Kidney tubule cell (primary cell): ENCODE results near the gene CLMN.

Experiments used
- DNase-seq: peaks from one replicate; pipeline ENCODE4 v3.0.0-alpha.2; 2018; ENCODE audit warnings: low spot score

The CLMN gene

DNA sequence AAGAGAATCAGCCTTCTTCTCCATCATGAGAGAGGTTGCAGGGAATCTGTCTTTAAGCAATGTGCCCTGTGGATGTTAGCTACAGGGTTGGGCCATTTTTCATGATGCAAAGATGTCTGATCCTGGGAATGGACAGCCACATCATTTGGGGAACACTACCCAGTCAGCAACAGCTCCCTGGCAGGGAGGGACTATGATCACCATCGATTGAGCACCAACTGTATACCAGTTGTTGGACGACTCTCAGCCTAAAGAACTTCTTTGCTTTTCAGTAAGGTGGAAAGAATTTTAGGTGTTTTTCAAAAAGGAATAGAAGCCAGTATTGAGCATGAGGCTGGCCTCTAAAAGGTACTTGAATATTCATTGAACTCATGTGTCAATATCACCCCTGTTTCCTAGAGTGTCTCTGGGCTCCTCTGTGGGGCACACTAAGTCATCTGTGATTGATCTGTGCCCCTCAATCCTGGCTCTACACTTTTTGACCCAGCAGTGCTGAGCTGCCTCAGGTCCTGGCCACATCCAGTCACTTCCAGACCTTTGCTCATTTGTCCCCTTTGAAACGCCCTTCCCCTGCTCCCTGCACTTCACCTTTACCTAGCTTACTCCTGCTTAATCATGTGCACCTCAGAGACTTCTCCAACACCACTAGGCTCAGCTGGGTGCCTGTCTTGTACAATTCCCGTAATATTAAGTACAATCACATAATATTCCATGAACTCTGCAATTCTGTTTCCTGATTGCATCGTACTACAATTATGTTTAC lies 2.2 kb upstream of the CLMN start:
- DNase-seq, result no peak

DNA sequence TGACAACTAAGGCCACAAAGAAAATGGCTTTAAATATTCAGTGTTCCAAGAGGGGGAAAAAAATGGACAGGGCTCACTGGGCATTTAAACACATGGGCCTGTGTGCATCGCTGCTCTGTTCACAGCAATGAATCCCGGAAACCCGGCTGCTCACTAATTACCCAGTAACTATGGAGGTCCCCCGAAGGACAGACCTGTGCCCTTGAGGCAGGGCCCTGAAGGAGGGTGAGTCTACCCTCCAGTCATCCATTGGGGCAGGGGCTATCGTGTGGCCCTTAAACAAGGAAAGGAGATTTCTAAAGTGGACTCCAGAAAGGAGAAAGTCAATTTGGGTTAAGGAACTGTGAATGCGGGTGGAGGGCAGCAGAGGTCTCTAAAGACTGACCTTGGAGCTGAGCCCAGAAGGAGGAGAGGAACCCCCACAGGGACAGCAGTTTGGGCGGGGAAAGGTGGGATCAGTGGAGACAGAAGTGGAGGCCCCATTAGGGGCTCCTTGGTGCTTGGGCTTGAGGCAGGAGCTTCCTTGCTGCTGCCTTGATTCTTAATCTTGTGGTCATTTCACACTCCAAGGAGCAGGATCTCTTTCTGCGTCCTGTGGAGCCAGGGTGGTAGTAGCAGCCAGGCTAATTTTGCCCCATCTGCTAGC lies 1.4 kb upstream of the CLMN start:
- DNase-seq, result no peak

DNA sequence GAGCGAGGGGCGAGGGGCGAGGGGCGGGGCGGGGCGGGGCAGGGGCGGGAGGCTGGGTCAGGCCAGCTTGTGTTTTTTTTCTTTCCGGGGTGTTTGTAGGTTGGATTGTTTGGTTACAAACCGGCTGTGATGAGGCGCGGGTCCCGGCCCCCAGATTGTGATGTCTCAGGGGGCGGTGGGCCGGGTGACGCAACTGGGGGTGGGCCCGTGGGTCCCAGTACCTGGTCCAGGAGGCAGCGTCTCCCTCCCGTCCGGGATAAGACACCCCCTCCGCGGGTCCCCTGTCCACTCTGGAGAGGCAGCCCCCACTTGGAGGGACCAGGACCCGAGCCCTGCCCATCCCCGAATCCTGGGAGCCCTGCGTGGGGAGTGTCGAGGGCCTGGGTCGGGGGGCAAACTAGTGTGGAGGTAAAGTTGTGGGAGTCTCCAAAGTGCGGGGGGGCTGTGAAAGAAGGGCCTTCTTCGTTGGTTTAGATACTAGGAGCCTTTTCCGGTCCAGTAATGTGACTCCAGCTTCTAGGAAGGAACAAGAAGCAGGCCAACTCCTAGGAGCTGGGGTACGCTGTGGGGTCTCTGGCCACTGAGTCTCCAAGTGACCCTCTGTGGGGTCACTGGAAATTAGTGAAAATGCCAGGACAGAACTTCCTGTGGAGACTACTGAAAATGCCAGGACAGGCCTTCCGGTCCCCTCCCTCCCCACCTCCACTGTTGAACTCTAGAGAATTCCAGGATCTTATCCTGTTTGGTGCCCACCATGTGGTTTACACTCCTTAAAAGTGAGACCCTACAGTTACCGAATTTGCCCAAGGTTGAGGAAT lies 579 bp upstream of the CLMN start:
- DNase-seq, result no peak

DNA sequence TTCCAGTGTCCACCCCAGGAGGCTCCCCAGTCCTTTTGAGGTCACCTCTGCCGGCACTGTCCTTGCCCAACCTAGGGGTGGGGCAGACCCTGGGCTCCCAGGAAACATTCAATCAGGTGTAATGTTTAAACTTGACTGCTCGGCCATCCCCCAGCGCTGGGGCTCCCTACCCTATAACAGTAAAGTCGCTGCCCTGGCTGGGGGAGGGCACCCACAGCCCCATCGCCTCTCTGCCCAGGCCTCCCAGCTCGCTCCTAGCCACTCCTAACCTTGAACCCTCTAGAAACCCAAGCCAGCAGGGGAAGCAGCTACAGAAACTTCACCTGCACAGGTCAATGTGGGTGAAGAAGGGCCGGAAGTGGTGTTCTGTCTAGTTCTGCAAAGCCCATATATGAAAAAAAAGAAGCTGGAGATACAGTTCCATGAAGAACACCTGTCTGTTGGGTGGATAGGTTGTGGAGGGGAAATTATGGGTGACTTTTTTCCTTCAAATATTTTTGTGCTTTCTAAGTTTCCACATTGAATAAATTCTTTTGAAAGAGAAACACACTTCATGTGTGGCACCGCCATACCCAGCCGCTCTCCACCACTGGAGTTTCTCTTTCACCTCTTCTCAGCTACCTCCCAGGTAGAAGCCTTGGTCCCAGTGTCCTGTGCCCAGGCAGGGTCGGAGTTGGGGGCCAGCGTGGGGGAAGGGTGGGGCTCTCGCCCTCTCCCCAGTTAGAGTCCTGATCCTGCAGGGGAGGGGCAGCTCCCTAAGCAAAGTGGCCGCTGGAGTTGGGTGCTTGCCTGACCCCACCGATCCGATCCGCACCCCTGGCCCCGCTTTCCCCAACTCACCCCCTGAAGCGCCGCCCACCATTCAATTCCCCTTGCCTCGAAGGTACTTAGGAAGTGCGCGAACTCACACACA lies 1.1 kb downstream of the CLMN start:
- no peak for DNase-seq

DNA sequence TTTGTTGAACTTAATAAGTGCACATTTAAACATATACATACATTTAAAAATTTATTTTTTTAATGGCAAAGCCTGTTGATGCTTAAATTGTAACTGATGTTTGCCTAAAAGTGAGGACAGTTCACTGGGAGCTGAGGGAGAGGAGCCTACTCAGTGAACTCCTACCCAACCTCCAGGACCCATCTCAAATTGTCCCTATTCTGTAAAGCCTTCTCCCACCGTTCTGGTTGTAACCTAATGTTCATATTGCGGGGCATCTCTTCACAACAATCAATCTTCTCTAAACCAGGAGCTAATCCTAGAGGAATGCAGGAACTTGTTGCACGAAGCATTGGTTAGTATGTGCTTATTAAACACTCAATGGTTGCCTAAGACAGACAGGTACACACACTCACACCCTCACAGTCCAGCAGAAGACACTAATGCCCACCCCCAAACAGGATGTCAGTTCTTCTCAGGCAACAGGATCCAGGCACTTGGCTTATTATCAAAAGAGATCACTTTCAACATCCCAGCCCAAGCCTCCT lies 1.8 kb downstream of the CLMN start:
- peak; percentile 21 for DNase-seq

DNA sequence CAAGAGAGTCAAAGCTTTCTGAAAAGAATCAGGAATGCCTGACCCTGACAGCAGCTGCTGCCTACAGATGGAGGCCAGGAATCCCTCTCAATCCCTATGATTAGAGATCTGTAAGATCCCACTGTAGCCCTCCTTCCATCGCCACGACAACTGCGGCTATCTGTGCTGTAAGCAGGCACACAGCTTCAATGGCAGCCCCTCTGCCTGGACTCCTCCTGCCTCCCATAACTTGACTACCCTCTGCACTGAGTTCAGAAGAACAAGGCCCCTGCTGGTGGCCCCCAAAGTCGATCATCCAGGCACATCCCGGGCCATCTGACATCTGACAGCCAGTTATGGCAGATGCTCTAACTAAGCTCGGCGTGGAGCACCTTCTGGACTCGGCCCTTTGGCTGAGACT lies 2.9 kb downstream of the CLMN start:
- no peak for DNase-seq

DNA sequence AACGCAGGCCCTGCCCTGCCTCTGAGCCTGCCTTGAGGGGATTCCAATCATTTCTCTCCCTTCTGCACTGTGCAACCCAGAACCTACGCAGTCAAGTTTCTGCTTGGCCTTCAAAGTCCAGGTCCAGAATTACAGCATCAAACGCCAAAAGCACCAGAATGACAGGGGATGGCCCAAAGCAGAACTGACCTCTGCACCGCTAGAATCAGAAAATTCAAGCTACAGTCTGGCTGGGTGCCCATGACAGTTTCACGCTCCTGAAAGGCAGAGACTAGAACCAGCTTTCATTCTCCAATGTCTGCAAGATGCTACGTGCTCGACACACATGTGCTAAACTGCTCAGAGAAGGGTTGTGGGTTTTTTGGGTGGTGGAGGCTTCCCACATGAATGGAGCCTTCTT lies 4.1 kb downstream of the CLMN start:
- no peak for DNase-seq

DNA sequence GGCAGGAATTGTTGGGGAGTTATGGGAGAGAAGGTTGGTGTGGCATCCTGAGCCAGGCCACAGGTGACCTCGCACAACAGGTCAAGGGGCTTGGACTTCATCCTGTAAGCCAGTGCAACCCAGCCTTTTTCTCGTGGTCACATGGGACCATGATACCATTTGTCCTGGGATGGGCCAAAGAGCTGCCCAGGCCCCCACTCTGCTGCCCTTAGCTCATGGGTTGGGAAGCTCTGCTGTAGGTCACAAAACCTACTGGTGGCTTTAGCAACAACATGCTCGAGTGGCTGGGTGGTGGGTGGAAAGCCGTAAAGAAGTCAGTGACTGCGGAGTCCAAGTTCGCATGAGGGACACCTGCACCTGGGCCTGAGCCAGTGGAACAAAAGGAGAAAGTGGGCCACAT lies 4.6 kb downstream of the CLMN start:
- no peak for DNase-seq

DNA sequence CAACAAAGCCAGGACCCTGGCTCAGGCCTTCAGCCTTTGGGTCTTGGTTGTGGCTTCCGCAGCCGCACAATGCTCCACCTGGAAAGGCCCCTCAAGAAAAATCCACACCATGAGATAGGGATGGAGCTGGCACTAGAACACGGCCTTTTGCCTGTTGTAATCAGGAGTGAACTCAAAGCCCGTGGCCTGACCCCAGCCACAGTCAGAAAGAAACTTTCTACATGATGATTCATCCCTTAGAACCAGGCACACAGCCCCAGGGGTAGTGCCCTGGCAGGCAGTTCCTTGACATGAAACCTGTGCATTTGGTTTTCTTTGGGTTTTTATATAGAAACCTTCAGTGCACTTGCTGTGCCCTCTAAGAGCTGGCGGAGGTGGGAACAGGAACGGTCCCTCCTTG lies 5.1 kb downstream of the CLMN start:
- peak; percentile 76 for DNase-seq

DNA sequence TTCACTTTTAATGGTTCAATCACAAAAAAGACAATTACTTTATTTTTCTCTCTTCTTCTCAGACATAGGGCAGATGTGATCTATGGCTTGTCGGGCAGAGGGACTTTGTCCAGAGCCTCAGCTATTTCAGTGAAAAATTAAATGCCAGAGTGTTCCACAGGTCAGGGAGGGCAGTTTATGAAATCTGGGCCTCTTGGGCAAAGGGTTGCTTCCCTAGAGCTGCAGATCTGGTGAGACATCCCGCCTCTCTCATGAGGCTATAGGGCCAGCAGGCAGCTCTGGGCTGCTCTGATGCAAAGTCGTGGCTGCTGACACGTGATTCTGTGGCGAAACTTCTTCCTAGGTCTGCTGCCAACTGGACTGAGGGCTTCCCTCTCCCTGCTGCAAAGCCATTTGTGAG lies 6.0 kb downstream of the CLMN start:
- peak; percentile 64 for DNase-seq

DNA sequence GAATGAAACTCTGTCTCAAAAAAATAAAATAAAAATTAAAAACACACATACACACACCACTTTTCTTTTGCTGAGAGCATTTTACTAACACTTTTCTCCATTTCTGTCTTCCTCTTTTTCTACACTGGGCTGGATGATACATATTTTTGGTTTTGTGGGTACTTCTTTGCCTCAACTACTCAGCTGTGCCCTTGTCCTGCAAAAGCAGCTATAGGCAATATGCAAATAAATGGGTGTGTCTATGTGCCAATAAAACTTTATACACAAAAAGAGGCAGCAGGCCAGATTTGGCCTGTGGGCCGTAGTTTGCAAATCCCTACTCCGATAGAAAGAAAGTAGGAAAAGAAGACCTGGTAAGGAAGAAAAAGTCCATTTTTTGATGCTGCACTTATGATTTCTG lies 6.5 kb downstream of the CLMN start:
- DNase-seq, result no peak

DNA sequence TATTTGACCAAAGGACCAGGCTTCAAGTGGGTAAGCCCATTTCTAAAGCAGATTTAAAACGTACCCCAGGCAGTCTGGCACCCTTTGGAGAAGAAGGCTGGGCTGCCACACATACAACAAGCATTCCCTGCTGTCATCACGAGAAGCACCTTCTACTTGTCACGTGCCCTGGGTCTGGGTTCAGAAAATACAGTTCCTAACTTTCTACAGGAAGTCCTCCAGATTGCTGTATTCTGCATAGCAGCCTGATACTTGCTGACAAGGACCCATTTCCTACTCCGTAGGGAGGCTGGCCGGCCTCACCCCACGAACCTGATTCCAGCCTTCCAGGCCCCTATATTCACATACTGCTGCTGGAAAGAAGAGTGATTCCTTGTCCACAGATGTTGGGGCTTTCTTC lies 7.4 kb downstream of the CLMN start:
- no peak for DNase-seq

DNA sequence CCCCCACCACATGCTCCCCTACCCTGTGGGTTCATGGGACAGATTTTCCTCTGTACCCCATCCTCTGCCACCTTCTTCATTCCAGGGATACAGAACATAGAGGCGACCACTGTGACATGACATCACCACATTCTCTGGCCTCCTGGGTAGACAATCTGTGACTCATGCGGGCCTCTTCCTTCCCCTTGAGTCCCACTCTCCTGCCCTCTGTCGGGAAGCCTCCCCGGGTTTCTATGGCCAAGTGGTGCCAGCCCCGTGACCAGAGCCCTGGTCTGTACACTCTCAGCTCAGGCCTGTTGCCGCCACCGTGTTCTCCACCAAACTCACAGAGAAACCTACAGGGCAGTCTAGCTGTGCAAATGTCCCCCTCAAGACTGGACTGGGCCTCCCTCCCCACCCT lies 8.0 kb downstream of the CLMN start:
- peak; percentile 88 for DNase-seq

DNA sequence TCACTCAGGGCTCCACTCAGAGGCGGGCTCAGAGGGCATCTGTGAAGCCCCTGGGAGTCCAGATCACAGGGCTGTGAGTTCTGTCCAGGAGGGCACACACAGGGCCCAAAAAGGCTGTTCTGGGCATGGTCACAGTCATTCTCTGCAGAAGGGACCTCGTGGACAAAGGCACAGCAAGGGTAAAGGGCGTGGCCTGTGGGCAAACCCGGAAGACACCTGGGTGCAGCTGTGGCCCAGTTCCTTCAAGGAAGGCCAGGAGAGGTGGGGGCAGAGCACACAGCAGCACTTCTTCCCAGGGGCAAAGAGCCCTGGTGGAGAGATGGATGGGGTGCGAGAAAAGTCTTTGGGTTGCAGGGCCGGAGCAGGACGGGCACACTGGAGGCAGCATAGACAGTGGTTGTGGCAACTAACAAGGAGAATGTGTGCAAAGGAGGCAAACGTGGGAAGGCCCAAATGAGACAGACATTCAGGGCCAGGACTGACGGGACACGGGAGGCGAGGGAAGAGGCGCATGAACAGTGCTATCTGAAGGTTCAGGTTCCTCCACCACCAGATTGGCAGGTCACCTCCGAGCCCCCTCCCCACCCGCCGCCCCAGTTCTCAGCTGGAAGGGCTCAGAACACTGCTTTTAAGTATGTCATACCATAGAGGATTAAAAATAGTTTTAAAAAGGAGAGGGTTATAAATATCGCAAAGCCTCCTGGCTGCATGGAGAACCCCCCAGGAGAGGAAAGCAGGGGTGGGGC lies 8.9 kb downstream of the CLMN start:
- no peak for DNase-seq

DNA sequence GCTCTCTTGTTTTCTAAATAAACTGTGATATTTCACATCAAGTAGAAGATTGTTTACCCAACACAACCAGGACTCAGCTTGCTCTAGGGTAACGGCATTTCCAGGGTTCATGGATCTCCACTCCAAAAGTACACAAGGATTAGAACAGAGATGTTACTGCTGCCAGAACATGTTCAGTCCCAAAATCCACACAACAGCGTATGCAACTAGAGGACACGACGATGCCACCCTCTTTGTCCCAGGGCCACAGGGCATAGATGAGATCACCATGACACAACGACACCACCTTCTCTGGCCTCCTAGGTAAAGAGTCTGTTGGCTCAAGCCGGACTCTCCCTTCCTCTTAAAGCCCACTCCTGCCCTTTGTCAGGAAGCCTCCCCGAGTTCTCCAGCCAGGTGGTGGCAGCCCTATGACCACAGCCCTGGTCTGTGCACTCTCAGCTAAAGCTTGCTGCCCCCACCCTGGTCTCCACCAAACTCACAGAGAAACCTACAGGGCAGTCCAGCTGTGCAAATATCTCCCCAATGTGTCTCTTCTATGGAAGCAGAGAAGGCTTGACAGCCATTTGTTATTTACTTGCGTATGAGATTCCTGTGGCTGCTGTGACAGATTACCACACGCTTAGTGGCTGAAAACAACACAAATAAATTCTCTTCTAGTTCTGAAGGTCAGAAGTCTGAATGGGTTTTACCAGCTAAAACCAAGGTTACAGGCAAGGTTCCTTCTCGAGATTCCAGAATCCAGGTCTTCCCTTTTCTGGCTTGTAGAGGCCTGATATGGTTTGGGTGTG lies 10.3 kb downstream of the CLMN start:
- no peak for DNase-seq

DNA sequence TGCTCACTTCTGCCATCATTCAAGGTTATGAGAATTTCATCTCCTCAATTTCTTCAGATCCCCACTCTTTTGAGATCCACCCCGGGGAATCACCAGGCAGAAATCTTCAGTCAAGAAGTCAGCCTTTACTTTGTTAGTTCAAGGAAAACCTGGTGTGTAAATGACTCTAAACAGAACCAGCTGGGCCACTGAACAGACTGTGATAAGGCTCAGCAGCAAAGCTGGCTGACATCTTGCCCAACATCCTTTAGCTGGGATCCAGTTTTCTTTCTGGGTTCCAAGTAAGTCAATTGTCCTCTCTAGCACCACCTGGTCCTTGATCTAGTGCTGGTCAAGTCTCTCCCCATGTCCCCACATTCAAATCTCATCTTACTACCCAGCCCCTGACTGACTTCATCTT lies 11.6 kb downstream of the CLMN start:
- no peak for DNase-seq

DNA sequence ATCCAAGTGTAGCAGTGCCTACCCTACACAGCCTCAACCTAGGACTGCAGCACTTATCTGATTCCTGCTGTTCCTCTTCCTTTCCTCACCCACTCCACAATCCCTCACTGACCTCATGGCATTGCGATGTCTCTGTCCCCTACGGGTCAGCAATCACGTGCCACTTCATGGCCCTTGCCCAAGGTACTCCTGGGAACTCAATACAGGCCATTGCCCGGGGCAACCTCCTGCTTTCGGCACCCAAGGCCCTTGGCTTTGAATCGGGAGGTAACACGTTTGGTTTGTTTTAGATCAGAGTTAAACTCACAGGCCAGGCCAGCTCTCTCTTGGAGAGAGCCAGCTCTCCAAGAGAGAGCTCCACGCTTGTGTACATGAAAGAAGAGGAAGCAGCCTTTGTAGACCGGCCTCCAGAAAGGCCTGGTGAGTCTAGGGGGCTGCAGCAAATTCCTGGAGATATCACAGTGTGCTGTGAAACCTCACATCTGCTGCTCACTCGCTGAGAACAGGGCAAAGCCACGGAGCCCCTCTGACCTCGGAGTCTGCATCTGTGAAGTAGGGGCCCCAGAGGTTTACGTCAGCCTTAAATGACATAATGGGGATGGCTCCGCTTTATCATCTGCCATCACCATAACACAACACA lies 12.2 kb downstream of the CLMN start:
- peak; percentile 76 for DNase-seq

DNA sequence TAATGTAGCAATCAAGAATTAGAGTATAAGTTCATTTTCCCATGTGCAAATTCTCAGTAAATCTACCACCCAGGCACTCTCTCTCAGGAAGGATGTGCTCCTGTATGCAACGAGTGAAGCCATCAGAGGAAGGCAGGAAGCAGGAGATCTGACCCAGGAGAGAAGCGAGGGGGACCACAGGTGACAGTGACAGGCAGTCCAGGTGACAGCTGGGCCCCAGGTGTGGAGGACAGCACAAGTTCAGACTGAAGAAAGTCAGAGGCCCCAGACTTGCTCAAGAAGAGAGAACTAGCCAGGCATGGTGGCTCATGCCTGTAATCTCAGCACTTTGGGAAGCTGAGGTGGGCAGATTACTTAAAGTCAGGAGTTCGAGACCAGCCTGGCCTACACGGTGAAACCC lies 13.8 kb downstream of the CLMN start:
- DNase-seq, result no peak

DNA sequence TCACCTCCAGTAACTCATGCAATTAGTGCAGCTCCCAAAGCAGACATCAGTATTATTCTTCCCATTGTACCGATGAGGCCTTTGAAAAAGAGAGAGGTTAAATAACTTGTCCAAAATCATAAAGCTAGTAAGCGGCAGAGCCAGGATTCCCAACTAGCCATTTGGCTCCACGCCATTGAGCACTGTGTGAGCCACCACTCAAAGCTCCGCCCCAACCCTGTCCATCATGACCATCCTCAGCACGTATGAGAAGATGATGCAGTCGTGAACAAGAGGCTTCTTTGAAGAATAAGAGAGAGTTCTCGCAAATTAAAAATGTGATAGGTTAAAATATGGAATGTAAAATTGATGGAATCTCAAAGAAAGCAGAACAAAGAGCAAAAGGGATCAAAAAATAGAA lies 14.6 kb downstream of the CLMN start:
- no peak for DNase-seq

DNA sequence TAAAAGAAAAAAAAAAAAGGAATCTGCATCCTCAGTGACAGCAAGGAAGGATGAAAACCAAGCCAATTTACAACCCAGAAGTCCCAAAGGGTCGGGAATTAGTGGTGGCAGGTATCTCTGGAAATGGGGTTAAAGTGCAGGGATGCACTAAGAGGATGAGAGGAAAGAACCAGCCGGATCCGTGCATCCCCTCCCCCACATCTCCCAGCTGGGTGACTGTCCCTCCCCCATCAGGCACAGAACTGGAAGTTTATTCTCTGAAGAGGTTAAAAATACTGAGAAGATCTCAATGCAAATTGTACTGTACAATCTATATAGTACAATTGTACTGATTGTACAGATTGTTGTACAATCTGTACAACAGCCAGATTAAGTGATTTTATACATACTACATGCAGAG lies 15.4 kb downstream of the CLMN start:
- DNase-seq, result no peak
